ENCODE results near the gene TMEM100. TPM values are rescaled to one million over a fixed set of nuclear protein-coding genes. Genes with fewer than 3 reads are reported as not detected.
A peak's percentile ranks its signal among the peaks of the same experiment; 100 is the strongest.

The TMEM100 gene
- total RNA-seq, 1 experiment from 2014 or later = not detected

GRCh38 chr17:55750750-55751657 lies 28.3 kb upstream of the TMEM100 start, which contains the start of gene PCTP:
Gene PCTP (plus strand): TSS chr17:55751051. CDS start chr17:55751104, 53 bp downstream.
- H3K9me3 ChIP-seq (ENCODE audit: low read length) = no peaks in the 10 kb centered on the region
- POLR2A ChIA-PET (ENCODE audit: unreplicated experiment) = interaction anchor here (0.6 to 0.7 kb wide), 2 partner anchors 17 to 305 kb away, joined by 3 to 4 read pairs; no protein-coding TSS in a partner anchor
- DNase-seq (peak; percentile 97), ATAC-seq (peak; percentile 96)
- H2AFZ ChIP-seq (ENCODE audit: low read length) = peak within 1 kb of the TSS; percentile 97
- TF ChIP-seq EZH2 (IDR thresholded peaks at IDR 0.05; ENCODE audit: low read length, unreplicated experiment) (no peak), EZH2phosphoT487 (IDR thresholded peaks at IDR 0.05; ENCODE audit: borderline replicate concordance, low read length) (no peak), CTCF (conservative IDR thresholded peaks at IDR 0.05; ENCODE audit: low read depth, low read length) (peak; percentile 46)
- H3K4me3 ChIP-seq (ENCODE audit: low read length) = peak within 1 kb of the TSS; percentile 90
- H4K20me1 ChIP-seq (ENCODE audit: low read length) = no peaks in the 10 kb centered on the region; the same call in 1 of the 2 replicates
- peak within 1 kb of the TSS; percentile 46 for H3K27ac ChIP-seq (ENCODE audit: low read length)
- no peaks in the 10 kb centered on the region for H3K9me2 ChIP-seq (replicated peaks; ENCODE audit: low read length)
- H3K4me1 ChIP-seq (ENCODE audit: insufficient read depth, low read length) = peaks cover 13% of the 10 kb centered on the region
- 0 out of 2 replicates have a peak, but pooled peaks cover 3% of the 10 kb centered on the region for H3K27me3 ChIP-seq (ENCODE audit: low read length)
- H3K36me3 ChIP-seq (ENCODE audit: low read depth, low read length) = no peaks in the 10 kb centered on the region
- CTCF ChIA-PET = interaction anchor here (0.5 to 1.0 kb wide), 7 partner anchors 16 to 965 kb away, joined by 3 to 8 read pairs (median 3); no protein-coding TSS in a partner anchor
- peak within 1 kb of the TSS; percentile 73 for H3K9ac ChIP-seq (ENCODE audit: low read length)
- intact Hi-C loops (cut with micrococcal nuclease) = loop anchor here (5.0 kb wide), 1 partner anchor 44 kb away; no protein-coding TSS in a partner anchor
- no TSS peak for BruUV-seq (replicated peaks)
- peak within 1 kb of the TSS; percentile 86 for H3K4me2 ChIP-seq (ENCODE audit: low read length)
- peaks cover 24% of the 10 kb centered on the region for H3K79me2 ChIP-seq (ENCODE audit: low read length)
- H3F3A ChIP-seq (ENCODE audit: low read length, unreplicated experiment) = no peaks in the 10 kb centered on the region

- no peak overlapping the region for H3K4me2 ChIP-seq (ENCODE audit: low read length)
- H3K9me2 ChIP-seq (replicated peaks; ENCODE audit: low read length) = no peaks in the 10 kb centered on the region
- H3K4me1 ChIP-seq (ENCODE audit: insufficient read depth, low read length) = peaks cover 13% of the 10 kb centered on the region
- no peak for ATAC-seq
- no peaks in the 10 kb centered on the region; the same call in 1 of the 2 replicates for H4K20me1 ChIP-seq (ENCODE audit: low read length)
- peaks cover 24% of the 10 kb centered on the region for H3K79me2 ChIP-seq (ENCODE audit: low read length)
- H3K36me3 ChIP-seq (ENCODE audit: low read depth, low read length) = no peaks in the 10 kb centered on the region
- intact Hi-C loops (cut with micrococcal nuclease) = loop anchor here (5.0 kb wide), 1 partner anchor 43 kb away; no protein-coding TSS in a partner anchor
- DNase-seq = no peak
- H3F3A ChIP-seq (ENCODE audit: low read length, unreplicated experiment) = no peaks in the 10 kb centered on the region
- H3K4me3 ChIP-seq (ENCODE audit: low read length) = no peak overlapping the region
- H3K27ac ChIP-seq (ENCODE audit: low read length) = no peak overlapping the region
- no peak for TF ChIP-seq EZH2 (IDR thresholded peaks at IDR 0.05; ENCODE audit: low read length, unreplicated experiment)
- TF ChIP-seq CTCF (conservative IDR thresholded peaks at IDR 0.05; ENCODE audit: low read depth, low read length) = no peak
- TF ChIP-seq EZH2phosphoT487 (IDR thresholded peaks at IDR 0.05; ENCODE audit: borderline replicate concordance, low read length) = no peak
- CTCF ChIA-PET = interaction anchor here (0.6 to 1.0 kb wide), 3 partner anchors 15 to 966 kb away, joined by 3 to 5 read pairs (median 4); no protein-coding TSS in a partner anchor
- H3K9me3 ChIP-seq (ENCODE audit: low read length) = no peaks in the 10 kb centered on the region
- BruUV-seq (replicated peaks) = no TSS peak
- no peak overlapping the region for H2AFZ ChIP-seq (ENCODE audit: low read length)
- peaks cover 11% of the 10 kb centered on the region for H3K27me3 ChIP-seq (ENCODE audit: low read length)
- no peak overlapping the region for H3K9ac ChIP-seq (ENCODE audit: low read length)
- POLR2A ChIA-PET (ENCODE audit: unreplicated experiment) = no interaction called here
Measured at GRCh38 chr17:55749985-55750384, 27.3 kb upstream of the TMEM100 start.

All from PC-3 (cell line).